Endodermal cell (in vitro differentiated cells): ENCODE data around the gene CFAP251. TPM values are rescaled to one million over a fixed set of nuclear protein-coding genes. Genes with fewer than 3 reads are reported as not detected.
A peak's percentile ranks its signal among the peaks of the same experiment; 100 is the strongest.

ENCODE experiments used
- DNase-seq: peaks from one replicate; pipeline ENCODE4 v3.0.0-alpha.2; 2017
- H3K27ac ChIP-seq: 2 replicates; pipeline ENCODE4 v1.5.1; 2013; ENCODE audit warnings: mild to moderate bottlenecking, low read depth, low read length, moderate library complexity
- H3K27me3 ChIP-seq: 2 replicates; pipeline ENCODE4 v1.6.1; 2013; ENCODE audit warnings: mild to moderate bottlenecking, low read length, moderate library complexity; ENCODE audit not compliant: insufficient read depth, control insufficient read depth, poor library complexity, severe bottlenecking
- H3K36me3 ChIP-seq: 2 replicates; pipeline ENCODE4 v1.7.0; 2013; ENCODE audit warnings: mild to moderate bottlenecking, low read length, moderate library complexity; ENCODE audit not compliant: control insufficient read depth, insufficient read depth
- H3K4me1 ChIP-seq: one replicate; pipeline ENCODE4 v1.7.0; 2013; ENCODE audit warnings: low read length; ENCODE audit not compliant: control insufficient read depth, insufficient read depth
- H3K4me3 ChIP-seq: 2 replicates; pipeline ENCODE4 v1.5.1; 2013; ENCODE audit warnings: mild to moderate bottlenecking, low read length, moderate library complexity
- H3K9ac ChIP-seq: 2 replicates; pipeline ENCODE4 v1.6.1; 2013; ENCODE audit warnings: mild to moderate bottlenecking, low read length, moderate library complexity; ENCODE audit not compliant: poor library complexity, severe bottlenecking; ENCODE audit errors: extremely low read depth
- H3K9me3 ChIP-seq: 2 replicates; pipeline ENCODE4 v1.6.1; 2013; ENCODE audit warnings: mild to moderate bottlenecking, low read length, moderate library complexity; ENCODE audit not compliant: control insufficient read depth
- H3K27ac Mint-ChIP-seq: 2 replicates; pipeline ENCODE4 v1.8.0; 2020; ENCODE audit warnings: mixed read lengths
- H3K27me3 Mint-ChIP-seq: 2 replicates; pipeline ENCODE4 v1.8.0; 2021; ENCODE audit warnings: mild to moderate bottlenecking, mixed read lengths; ENCODE audit not compliant: insufficient read depth
- H3K36me3 Mint-ChIP-seq: 2 replicates; pipeline ENCODE4 v1.8.0; 2020; ENCODE audit warnings: low read depth, mixed read lengths
- H3K4me1 Mint-ChIP-seq: 2 replicates; pipeline ENCODE4 v1.8.0; 2020; ENCODE audit warnings: mixed read lengths
- H3K4me3 Mint-ChIP-seq: 2 replicates; pipeline ENCODE4 v1.8.0; 2020; ENCODE audit warnings: mild to moderate bottlenecking, moderate library complexity, mixed read lengths
- H3K9me3 Mint-ChIP-seq: 2 replicates; pipeline ENCODE4 v1.8.0; 2020; ENCODE audit warnings: mild to moderate bottlenecking, mixed read lengths
- CTCF ChIP-seq: fragments of 200-600 bp; sonication (generic); conservative IDR thresholded peaks from 2 replicates; pipeline ENCODE4 v1.5.0; 2021; ENCODE audit warnings: antibody characterized with exemption, mild to moderate bottlenecking
- WGBS, 2 experiments: methylation state at CpG; one replicate each; pipeline versions ENCODE4 v1.1.5 to v1.1.7; 2013; ENCODE audit warnings: missing lambda C conversion rate in 2 of 2, mixed read lengths in 1 of 2; ENCODE audit not compliant: insufficient coverage in 1 of 2, insufficient read length in 1 of 2; 5-methylcytosine and 5-hydroxymethylcytosine counted together
- total RNA-seq, 2 donors: library from RNA; stranded (reverse); fragmentation: NEBNext Ultra II Directional in 1 of 2; extraction: Animal tissue kit (Norgen Biotek cat#: 25700) in 1 of 2; gene quantifications; 2 replicates in 1 of 2; 3 replicates in 1 of 2; pipeline ENCODE4 v1.2.1, GENCODE V29; 2021

The CFAP251 gene
- total RNA-seq, 2 donors from 2014 or later = 3.4 to 11.2 TPM

- peak; percentile 50 for DNase-seq
- H3K27me3 Mint-ChIP-seq = peaks cover 10% of the 10 kb centered on the region
- Histone ChIP-seq H3K36me3 (peaks cover 37% of the 10 kb centered on the region), H3K27me3 (no peaks in the 10 kb centered on the region), H3K27ac (no peak overlapping the region), H3K9me3 (no peaks in the 10 kb centered on the region), H3K4me3 (no peak overlapping the region), H3K9ac (no peak overlapping the region), H3K4me1 (peaks cover 11% of the 10 kb centered on the region)
- TF ChIP-seq CTCF = no peak
- 94% methylated on average over 13 of the region's 13 CpGs for WGBS, 2 experiments
- peaks cover 36% of the 10 kb centered on the region for H3K36me3 Mint-ChIP-seq
- peaks cover 27% of the 10 kb centered on the region for H3K4me1 Mint-ChIP-seq
- no peak overlapping the region for H3K27ac Mint-ChIP-seq
- H3K4me3 Mint-ChIP-seq = no peak overlapping the region
- H3K9me3 Mint-ChIP-seq = peaks cover 2% of the 10 kb centered on the region
Observed at GRCh38 chr12:121892673-121893561, 25.5 kb upstream of the CFAP251 start.

GRCh38 chr12:121893961-121894460, 24.4 kb upstream of the CFAP251 start:
- TF ChIP-seq CTCF = no peak
- Mint-ChIP-seq H3K36me3 (peaks cover 41% of the 10 kb centered on the region), H3K27ac (peak overlapping the region; percentile 78), H3K4me3 (no peak overlapping the region), H3K4me1 (peaks cover 27% of the 10 kb centered on the region), H3K27me3 (peaks cover 8% of the 10 kb centered on the region), H3K9me3 (no peaks in the 10 kb centered on the region)
- Histone ChIP-seq H3K9ac (no peak overlapping the region), H3K36me3 (peaks cover 43% of the 10 kb centered on the region), H3K27ac (peak overlapping the region; percentile 8), H3K27me3 (no peaks in the 10 kb centered on the region), H3K4me3 (no peak overlapping the region), H3K9me3 (no peaks in the 10 kb centered on the region), H3K4me1 (peaks cover 11% of the 10 kb centered on the region)
- 71 to 88% methylated on average over 1 of the region's 1 CpG for WGBS, 2 experiments
- DNase-seq = peak; percentile 87

DNA sequence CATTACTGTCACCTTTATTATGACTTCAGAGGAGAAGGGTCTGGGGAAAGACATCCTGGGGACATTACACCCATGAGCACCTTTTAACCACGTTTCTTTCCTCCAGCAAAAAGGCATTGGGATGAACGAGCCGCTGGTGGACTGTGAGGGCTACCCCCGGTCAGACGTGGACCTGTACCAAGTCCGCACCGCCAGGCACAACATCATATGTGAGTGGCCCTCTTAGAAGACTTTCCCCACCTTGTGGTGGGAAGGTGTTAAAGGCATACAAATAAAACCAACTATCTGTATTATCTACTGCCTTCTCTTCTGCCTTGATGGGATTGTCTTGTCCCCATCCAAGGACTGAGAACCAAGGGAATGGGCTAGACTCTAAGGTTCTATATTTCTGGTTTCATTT, 23.8 kb upstream of the CFAP251 start:
- peak; percentile 71 for TF ChIP-seq CTCF
- no peaks in the 10 kb centered on the region for H3K9me3 Mint-ChIP-seq
- Histone ChIP-seq H3K4me1 (peaks cover 11% of the 10 kb centered on the region), H3K27ac (no peak overlapping the region), H3K9me3 (no peaks in the 10 kb centered on the region), H3K36me3 (peaks cover 49% of the 10 kb centered on the region), H3K27me3 (no peaks in the 10 kb centered on the region), H3K9ac (no peak overlapping the region), H3K4me3 (no peak overlapping the region)
- H3K36me3 Mint-ChIP-seq = peaks cover 45% of the 10 kb centered on the region
- H3K27me3 Mint-ChIP-seq = peaks cover 7% of the 10 kb centered on the region
- H3K27ac Mint-ChIP-seq = peak overlapping the region; percentile 78
- no peak overlapping the region for H3K4me3 Mint-ChIP-seq
- 78 to 82% methylated on average over 3 to 7 of the region's 7 CpGs for WGBS, 2 experiments
- DNase-seq = peak; percentile 76
- H3K4me1 Mint-ChIP-seq = peaks cover 21% of the 10 kb centered on the region
